ENCODE measurements around the gene DPM2.
A peak's percentile ranks its signal among the peaks of the same experiment; 100 is the strongest.

Gene DPM2

GRCh38 chr9:127913682-127914081, 24.0 kb downstream of the DPM2 start:
- H3K79me1 ChIP-seq (ENCODE audit: low read depth, low read length), result peaks cover 3% of the 10 kb centered on the region
- H3K23ac ChIP-seq (ENCODE audit: low read depth, low read length, poor library complexity), result no peak overlapping the region
- H4K8ac ChIP-seq (ENCODE audit: low read depth, low read length), result no peak overlapping the region
- WGBS, 2 donors (ENCODE audit: extremely low coverage in 2 of 2, insufficient read length in 2 of 2, insufficient replicate concordance in 1 of 2), result no CpG with 5 or more reads among the region's 11 CpGs
- no peak overlapping the region for H3K27ac ChIP-seq (replicated peaks; ENCODE audit: low read length)
- H2BK120ac ChIP-seq (ENCODE audit: low read depth, low read length), result no peak overlapping the region
- H2AK5ac ChIP-seq (ENCODE audit: low read depth, low read length), result no peak overlapping the region
- no peak overlapping the region for H3K4ac ChIP-seq (ENCODE audit: low read length)
- no peak overlapping the region for H3K4me2 ChIP-seq (ENCODE audit: insufficient read depth, low read length, poor library complexity, severe bottlenecking)
- H2BK5ac ChIP-seq (ENCODE audit: low read length), result no peak overlapping the region
- DNase-seq (ENCODE audit: low spot score), result no peak
- peaks cover 7 to 12% of the 10 kb centered on the region in 2 donors for H3K4me1 ChIP-seq (ENCODE audit: control insufficient read depth in 2 of 2, insufficient read depth in 1 of 2, low read depth in 1 of 2, low read length in 2 of 2)
- no peak overlapping the region for H2BK15ac ChIP-seq (ENCODE audit: low read length)
- H2BK12ac ChIP-seq (ENCODE audit: low read length), result no peak overlapping the region
- H3K9me3 ChIP-seq (replicated peaks in 1 of 2; ENCODE audit: control insufficient read depth in 2 of 2, insufficient read depth in 1 of 2, low read depth in 1 of 2, low read length in 2 of 2), result no peaks in the 10 kb centered on the region
- H4K91ac ChIP-seq (ENCODE audit: low read depth, low read length, poor library complexity), result no peak overlapping the region
- H3K18ac ChIP-seq (ENCODE audit: low read length), result no peak overlapping the region
- no peak overlapping the region for H3K4me3 ChIP-seq (ENCODE audit: low read length in 2 of 2)
- no peaks in the 10 kb centered on the region for H3K36me3 ChIP-seq (replicated peaks in 1 of 2; ENCODE audit: control insufficient read depth in 2 of 2, insufficient read depth in 2 of 2, low read length in 2 of 2)
- no peak overlapping the region for H3K14ac ChIP-seq (ENCODE audit: low read length)
- H3K27me3 ChIP-seq (ENCODE audit: control insufficient read depth in 3 of 3, insufficient read depth in 3 of 3, low read depth in 1 of 3, low read length in 3 of 3), result peaks cover 0 to 15% (median 0%) of the 10 kb centered on the region in 3 experiments
- no peak overlapping the region for H3K9ac ChIP-seq (ENCODE audit: low read depth, low read length, poor library complexity)
- H2AFZ ChIP-seq (ENCODE audit: low read length), result no peak overlapping the region

DNA sequence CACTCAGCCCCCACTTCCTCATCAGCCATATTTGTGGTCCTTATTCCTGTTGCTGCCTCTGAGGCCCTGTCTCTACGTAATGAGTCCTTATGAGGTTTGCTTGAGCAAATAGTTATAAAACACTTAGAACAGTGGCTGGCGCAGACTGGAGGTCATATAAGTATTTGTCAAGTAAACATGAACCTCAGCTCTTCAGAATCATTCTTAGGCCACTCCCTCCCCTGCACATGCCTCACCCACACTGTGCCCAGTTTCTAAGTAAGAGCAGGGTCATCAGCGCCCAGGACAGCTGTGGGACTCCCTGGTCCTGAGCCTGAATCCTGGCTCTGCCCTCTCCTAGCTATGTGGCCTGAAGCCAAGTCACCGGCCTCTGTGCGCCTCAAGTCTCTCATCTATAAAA, 24.8 kb downstream of the DPM2 start:
- Histone ChIP-seq H3K9me3 (replicated peaks in 1 of 2; ENCODE audit: control insufficient read depth in 2 of 2, insufficient read depth in 1 of 2, low read depth in 1 of 2, low read length in 2 of 2) (no peaks in the 10 kb centered on the region), H2BK5ac (ENCODE audit: low read length) (no peak overlapping the region), H3K23ac (ENCODE audit: low read depth, low read length, poor library complexity) (no peak overlapping the region), H3K27ac (replicated peaks; ENCODE audit: low read length) (no peak overlapping the region), H3K4me3 (ENCODE audit: low read length in 2 of 2) (no peak overlapping the region), H3K14ac (ENCODE audit: low read length) (no peak overlapping the region), H2AFZ (ENCODE audit: low read length) (no peak overlapping the region), H2BK15ac (ENCODE audit: low read length) (no peak overlapping the region), H3K36me3 (replicated peaks in 1 of 2; ENCODE audit: control insufficient read depth in 2 of 2, insufficient read depth in 2 of 2, low read length in 2 of 2) (no peaks in the 10 kb centered on the region), H3K79me1 (ENCODE audit: low read depth, low read length) (peaks cover 5% of the 10 kb centered on the region), H3K4me2 (ENCODE audit: insufficient read depth, low read length, poor library complexity, severe bottlenecking) (no peak overlapping the region), H3K18ac (ENCODE audit: low read length) (no peak overlapping the region), H2AK5ac (ENCODE audit: low read depth, low read length) (no peak overlapping the region), H4K91ac (ENCODE audit: low read depth, low read length, poor library complexity) (no peak overlapping the region), H2BK12ac (ENCODE audit: low read length) (no peak overlapping the region), H2BK120ac (ENCODE audit: low read depth, low read length) (no peak overlapping the region), H3K27me3 (ENCODE audit: control insufficient read depth in 3 of 3, insufficient read depth in 3 of 3, low read depth in 1 of 3, low read length in 3 of 3) (peaks cover 0 to 15% (median 0%) of the 10 kb centered on the region in 3 experiments), H3K9ac (ENCODE audit: low read depth, low read length, poor library complexity) (no peak overlapping the region), H4K8ac (ENCODE audit: low read depth, low read length) (no peak overlapping the region), H3K4ac (ENCODE audit: low read length) (no peak overlapping the region), H3K4me1 (ENCODE audit: control insufficient read depth in 2 of 2, insufficient read depth in 1 of 2, low read depth in 1 of 2, low read length in 2 of 2) (peaks cover 7 to 10% of the 10 kb centered on the region in 2 donors)
- no CpG with 5 or more reads among the region's 5 CpGs for WGBS, 2 donors (ENCODE audit: extremely low coverage in 2 of 2, insufficient read length in 2 of 2, insufficient replicate concordance in 1 of 2)
- DNase-seq (ENCODE audit: low spot score), result no peak

GRCh38 chr9:127912296-127912695, 25.4 kb downstream of the DPM2 start:
- Histone ChIP-seq H3K4me3 (ENCODE audit: low read length in 2 of 2) (no peak overlapping the region), H3K14ac (ENCODE audit: low read length) (no peak overlapping the region), H3K4me2 (ENCODE audit: insufficient read depth, low read length, poor library complexity, severe bottlenecking) (no peak overlapping the region), H2BK12ac (ENCODE audit: low read length) (peak overlapping the region; percentile 58), H3K9ac (ENCODE audit: low read depth, low read length, poor library complexity) (peak overlapping the region; percentile 44), H2BK120ac (ENCODE audit: low read depth, low read length) (no peak overlapping the region), H3K36me3 (replicated peaks in 1 of 2; ENCODE audit: control insufficient read depth in 2 of 2, insufficient read depth in 2 of 2, low read length in 2 of 2) (no peaks in the 10 kb centered on the region), H3K9me3 (replicated peaks in 1 of 2; ENCODE audit: control insufficient read depth in 2 of 2, insufficient read depth in 1 of 2, low read depth in 1 of 2, low read length in 2 of 2) (no peaks in the 10 kb centered on the region), H2AK5ac (ENCODE audit: low read depth, low read length) (peak overlapping the region; percentile 75), H3K79me1 (ENCODE audit: low read depth, low read length) (peaks cover 5% of the 10 kb centered on the region), H3K18ac (ENCODE audit: low read length) (peak overlapping the region; percentile 80), H2AFZ (ENCODE audit: low read length) (no peak overlapping the region), H4K8ac (ENCODE audit: low read depth, low read length) (no peak overlapping the region), H3K27ac (replicated peaks; ENCODE audit: low read length) (no peak overlapping the region), H3K4me1 (ENCODE audit: control insufficient read depth in 2 of 2, insufficient read depth in 1 of 2, low read depth in 1 of 2, low read length in 2 of 2) (peaks cover 7 to 9% of the 10 kb centered on the region in 2 donors), H3K23ac (ENCODE audit: low read depth, low read length, poor library complexity) (peak overlapping the region; percentile 20), H2BK15ac (ENCODE audit: low read length) (peak overlapping the region; percentile 33), H3K4ac (ENCODE audit: low read length) (no peak overlapping the region), H4K91ac (ENCODE audit: low read depth, low read length, poor library complexity) (no peak overlapping the region), H2BK5ac (ENCODE audit: low read length) (peak overlapping the region; percentile 13), H3K27me3 (ENCODE audit: control insufficient read depth in 3 of 3, insufficient read depth in 3 of 3, low read depth in 1 of 3, low read length in 3 of 3) (peaks cover 0 to 14% (median 0%) of the 10 kb centered on the region in 3 experiments)
- DNase-seq (ENCODE audit: low spot score), result no peak
- no CpG with 5 or more reads among the region's 31 CpGs for WGBS, 2 donors (ENCODE audit: extremely low coverage in 2 of 2, insufficient read length in 2 of 2, insufficient replicate concordance in 1 of 2)

GRCh38 chr9:127910613-127911205, 26.9 kb downstream of the DPM2 start:
- peaks cover 5% of the 10 kb centered on the region for H3K79me1 ChIP-seq (ENCODE audit: low read depth, low read length)
- no peak overlapping the region for H2AK5ac ChIP-seq (ENCODE audit: low read depth, low read length)
- H4K91ac ChIP-seq (ENCODE audit: low read depth, low read length, poor library complexity), result no peak overlapping the region

More at GRCh38 chr9:127910613-127911205, 26.9 kb downstream of the DPM2 start:
- no peak overlapping the region for H3K4me2 ChIP-seq (ENCODE audit: insufficient read depth, low read length, poor library complexity, severe bottlenecking)
- no peak overlapping the region for H2BK120ac ChIP-seq (ENCODE audit: low read depth, low read length)
- H3K4me1 ChIP-seq (ENCODE audit: control insufficient read depth in 2 of 2, insufficient read depth in 1 of 2, low read depth in 1 of 2, low read length in 2 of 2), result peaks cover 2 to 5% of the 10 kb centered on the region in 2 donors
- no peak overlapping the region for H3K4ac ChIP-seq (ENCODE audit: low read length)
- no peak overlapping the region for H4K8ac ChIP-seq (ENCODE audit: low read depth, low read length)
- H3K27me3 ChIP-seq (ENCODE audit: control insufficient read depth in 3 of 3, insufficient read depth in 3 of 3, low read depth in 1 of 3, low read length in 3 of 3), result peaks cover 0 to 3% (median 0%) of the 10 kb centered on the region in 3 experiments
- no peak overlapping the region for H3K23ac ChIP-seq (ENCODE audit: low read depth, low read length, poor library complexity)
- no peak overlapping the region for H2AFZ ChIP-seq (ENCODE audit: low read length)
- H3K9me3 ChIP-seq (replicated peaks in 1 of 2; ENCODE audit: control insufficient read depth in 2 of 2, insufficient read depth in 1 of 2, low read depth in 1 of 2, low read length in 2 of 2), result no peaks in the 10 kb centered on the region
- H3K4me3 ChIP-seq (ENCODE audit: low read length in 2 of 2), result no peak overlapping the region
- no peak overlapping the region for H2BK15ac ChIP-seq (ENCODE audit: low read length)
- H3K27ac ChIP-seq (replicated peaks; ENCODE audit: low read length), result no peak overlapping the region
- no peak overlapping the region for H2BK12ac ChIP-seq (ENCODE audit: low read length)
- H3K36me3 ChIP-seq (replicated peaks in 1 of 2; ENCODE audit: control insufficient read depth in 2 of 2, insufficient read depth in 2 of 2, low read length in 2 of 2), result no peaks in the 10 kb centered on the region
- H3K18ac ChIP-seq (ENCODE audit: low read length), result no peak overlapping the region
- H2BK5ac ChIP-seq (ENCODE audit: low read length), result no peak overlapping the region
- WGBS, 2 donors (ENCODE audit: extremely low coverage in 2 of 2, insufficient read length in 2 of 2, insufficient replicate concordance in 1 of 2), result no CpG with 5 or more reads among the region's 6 CpGs
- no peak overlapping the region for H3K14ac ChIP-seq (ENCODE audit: low read length)
- no peak for DNase-seq (ENCODE audit: low spot score)
- no peak overlapping the region for H3K9ac ChIP-seq (ENCODE audit: low read depth, low read length, poor library complexity)
